ENCODE measurements around the gene PALD1.

DNA sequence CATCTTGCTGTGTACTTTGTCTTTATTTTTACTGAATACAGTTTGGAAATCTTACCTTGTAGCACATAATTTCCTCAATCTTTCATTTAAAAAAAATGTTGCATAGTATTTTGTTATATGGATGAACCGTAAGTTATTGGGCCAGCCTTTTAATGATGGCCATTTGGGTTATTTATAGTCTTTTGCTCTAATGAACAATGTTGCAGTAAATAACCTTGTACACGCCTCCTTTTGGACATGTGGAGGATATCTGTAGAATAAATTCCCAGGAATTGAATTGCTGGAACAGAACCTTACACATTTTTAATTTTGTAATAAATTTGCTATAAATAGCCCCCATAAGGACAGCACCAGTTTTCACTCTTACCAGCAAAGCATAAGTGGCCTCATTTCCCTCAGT, 136.6 kb downstream of the PALD1 start:
- TF ChIP-seq, protein P1, sequence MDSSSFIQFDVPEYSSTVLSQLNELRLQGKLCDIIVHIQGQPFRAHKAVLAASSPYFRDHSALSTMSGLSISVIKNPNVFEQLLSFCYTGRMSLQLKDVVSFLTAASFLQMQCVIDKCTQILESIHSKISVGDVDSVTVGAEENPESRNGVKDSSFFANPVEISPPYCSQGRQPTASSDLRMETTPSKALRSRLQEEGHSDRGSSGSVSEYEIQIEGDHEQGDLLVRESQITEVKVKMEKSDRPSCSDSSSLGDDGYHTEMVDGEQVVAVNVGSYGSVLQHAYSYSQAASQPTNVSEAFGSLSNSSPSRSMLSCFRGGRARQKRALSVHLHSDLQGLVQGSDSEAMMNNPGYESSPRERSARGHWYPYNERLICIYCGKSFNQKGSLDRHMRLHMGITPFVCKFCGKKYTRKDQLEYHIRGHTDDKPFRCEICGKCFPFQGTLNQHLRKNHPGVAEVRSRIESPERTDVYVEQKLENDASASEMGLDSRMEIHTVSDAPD (CRISPR knock-in tag; IDR thresholded peaks at IDR 0.05), result no peak
- TF ChIP-seq, protein P2, sequence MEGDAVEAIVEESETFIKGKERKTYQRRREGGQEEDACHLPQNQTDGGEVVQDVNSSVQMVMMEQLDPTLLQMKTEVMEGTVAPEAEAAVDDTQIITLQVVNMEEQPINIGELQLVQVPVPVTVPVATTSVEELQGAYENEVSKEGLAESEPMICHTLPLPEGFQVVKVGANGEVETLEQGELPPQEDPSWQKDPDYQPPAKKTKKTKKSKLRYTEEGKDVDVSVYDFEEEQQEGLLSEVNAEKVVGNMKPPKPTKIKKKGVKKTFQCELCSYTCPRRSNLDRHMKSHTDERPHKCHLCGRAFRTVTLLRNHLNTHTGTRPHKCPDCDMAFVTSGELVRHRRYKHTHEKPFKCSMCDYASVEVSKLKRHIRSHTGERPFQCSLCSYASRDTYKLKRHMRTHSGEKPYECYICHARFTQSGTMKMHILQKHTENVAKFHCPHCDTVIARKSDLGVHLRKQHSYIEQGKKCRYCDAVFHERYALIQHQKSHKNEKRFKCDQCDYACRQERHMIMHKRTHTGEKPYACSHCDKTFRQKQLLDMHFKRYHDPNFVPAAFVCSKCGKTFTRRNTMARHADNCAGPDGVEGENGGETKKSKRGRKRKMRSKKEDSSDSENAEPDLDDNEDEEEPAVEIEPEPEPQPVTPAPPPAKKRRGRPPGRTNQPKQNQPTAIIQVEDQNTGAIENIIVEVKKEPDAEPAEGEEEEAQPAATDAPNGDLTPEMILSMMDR (CRISPR knock-in tag; IDR thresholded peaks at IDR 0.05), result no peak
- TF ChIP-seq, protein P3, sequence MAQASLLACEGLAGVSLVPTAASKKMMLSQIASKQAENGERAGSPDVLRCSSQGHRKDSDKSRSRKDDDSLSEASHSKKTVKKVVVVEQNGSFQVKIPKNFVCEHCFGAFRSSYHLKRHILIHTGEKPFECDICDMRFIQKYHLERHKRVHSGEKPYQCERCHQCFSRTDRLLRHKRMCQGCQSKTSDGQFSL (CRISPR knock-in tag; IDR thresholded peaks at IDR 0.05), result no peak
- TF ChIP-seq, protein P4, sequence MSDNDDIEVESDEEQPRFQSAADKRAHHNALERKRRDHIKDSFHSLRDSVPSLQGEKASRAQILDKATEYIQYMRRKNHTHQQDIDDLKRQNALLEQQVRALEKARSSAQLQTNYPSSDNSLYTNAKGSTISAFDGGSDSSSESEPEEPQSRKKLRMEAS (IDR thresholded peaks at IDR 0.05), result no peak
- TF ChIP-seq, protein P5, sequence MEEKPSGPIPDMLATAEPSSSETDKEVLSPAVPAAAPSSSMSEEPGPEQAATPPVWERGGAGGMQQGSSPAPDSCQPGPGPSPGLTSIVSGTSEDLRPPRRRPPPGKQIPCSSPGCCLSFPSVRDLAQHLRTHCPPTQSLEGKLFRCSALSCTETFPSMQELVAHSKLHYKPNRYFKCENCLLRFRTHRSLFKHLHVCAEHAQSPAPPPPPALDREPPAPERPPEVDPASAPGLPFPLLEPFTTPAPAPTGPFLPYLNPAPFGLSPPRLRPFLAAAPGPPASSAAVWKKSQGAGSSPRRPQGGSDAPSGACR (CRISPR knock-in tag; IDR thresholded peaks at IDR 0.05), result no peak
- TF ChIP-seq, protein P6, sequence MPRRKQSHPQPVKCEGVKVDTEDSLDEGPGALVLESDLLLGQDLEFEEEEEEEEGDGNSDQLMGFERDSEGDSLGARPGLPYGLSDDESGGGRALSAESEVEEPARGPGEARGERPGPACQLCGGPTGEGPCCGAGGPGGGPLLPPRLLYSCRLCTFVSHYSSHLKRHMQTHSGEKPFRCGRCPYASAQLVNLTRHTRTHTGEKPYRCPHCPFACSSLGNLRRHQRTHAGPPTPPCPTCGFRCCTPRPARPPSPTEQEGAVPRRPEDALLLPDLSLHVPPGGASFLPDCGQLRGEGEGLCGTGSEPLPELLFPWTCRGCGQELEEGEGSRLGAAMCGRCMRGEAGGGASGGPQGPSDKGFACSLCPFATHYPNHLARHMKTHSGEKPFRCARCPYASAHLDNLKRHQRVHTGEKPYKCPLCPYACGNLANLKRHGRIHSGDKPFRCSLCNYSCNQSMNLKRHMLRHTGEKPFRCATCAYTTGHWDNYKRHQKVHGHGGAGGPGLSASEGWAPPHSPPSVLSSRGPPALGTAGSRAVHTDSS (CRISPR knock-in tag; conservative IDR thresholded peaks at IDR 0.05), result no peak
- no peak for TF ChIP-seq ZKSCAN1 (IDR thresholded peaks at IDR 0.05; ENCODE audit: low read length)
- TF ChIP-seq EZH2 (conservative IDR thresholded peaks at IDR 0.05; ENCODE audit: low read depth, low read length), result no peak
- TF ChIP-seq EP300 (IDR thresholded peaks at IDR 0.05; ENCODE audit: low read depth in 2 of 2, low read length in 2 of 2), result no peak
- TF ChIP-seq EP300 (CRISPR knock-in tag; IDR thresholded peaks at IDR 0.05; ENCODE audit: borderline replicate concordance), result no peak

All from HepG2 (cell line).